Fibroblast of villous mesenchyme (primary cell): ENCODE results near the gene ARL16. TPM values are rescaled to one million over a fixed set of nuclear protein-coding genes. Genes with fewer than 3 reads are reported as not detected.

Experiments
- DNase-seq: peaks from one replicate; pipeline ENCODE4 v3.0.0-alpha.2; 2010; ENCODE audit warnings: low read depth
- H3K4me3 ChIP-seq: 2 replicates; pipeline ENCODE4 v1.5.1; 2011; ENCODE audit warnings: low read depth, mild to moderate bottlenecking, low read length
- total RNA-seq: library from RNA; depleted of rRNA; stranded (reverse); fragments of >200 nt; gene quantifications from 2 replicates; pipeline ENCODE4 v1.2.3, GENCODE V29; 2012
- TF ChIP-seq, protein P1 (sequence below): IDR thresholded peaks from 2 replicates; pipeline ENCODE4 v1.5.1; 2012; ENCODE audit warnings: low read depth, mild to moderate bottlenecking, low read length; ENCODE audit not compliant: insufficient read depth

The ARL16 gene
- total RNA-seq, 1 donor, result 22.9 TPM

GRCh38 chr17:81652906-81653771, 30.5 kb downstream of the ARL16 start:
- DNase-seq, result no peak
- no peak overlapping the region for H3K4me3 ChIP-seq
- TF ChIP-seq, protein P1, sequence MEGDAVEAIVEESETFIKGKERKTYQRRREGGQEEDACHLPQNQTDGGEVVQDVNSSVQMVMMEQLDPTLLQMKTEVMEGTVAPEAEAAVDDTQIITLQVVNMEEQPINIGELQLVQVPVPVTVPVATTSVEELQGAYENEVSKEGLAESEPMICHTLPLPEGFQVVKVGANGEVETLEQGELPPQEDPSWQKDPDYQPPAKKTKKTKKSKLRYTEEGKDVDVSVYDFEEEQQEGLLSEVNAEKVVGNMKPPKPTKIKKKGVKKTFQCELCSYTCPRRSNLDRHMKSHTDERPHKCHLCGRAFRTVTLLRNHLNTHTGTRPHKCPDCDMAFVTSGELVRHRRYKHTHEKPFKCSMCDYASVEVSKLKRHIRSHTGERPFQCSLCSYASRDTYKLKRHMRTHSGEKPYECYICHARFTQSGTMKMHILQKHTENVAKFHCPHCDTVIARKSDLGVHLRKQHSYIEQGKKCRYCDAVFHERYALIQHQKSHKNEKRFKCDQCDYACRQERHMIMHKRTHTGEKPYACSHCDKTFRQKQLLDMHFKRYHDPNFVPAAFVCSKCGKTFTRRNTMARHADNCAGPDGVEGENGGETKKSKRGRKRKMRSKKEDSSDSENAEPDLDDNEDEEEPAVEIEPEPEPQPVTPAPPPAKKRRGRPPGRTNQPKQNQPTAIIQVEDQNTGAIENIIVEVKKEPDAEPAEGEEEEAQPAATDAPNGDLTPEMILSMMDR, result no peak

DNA sequence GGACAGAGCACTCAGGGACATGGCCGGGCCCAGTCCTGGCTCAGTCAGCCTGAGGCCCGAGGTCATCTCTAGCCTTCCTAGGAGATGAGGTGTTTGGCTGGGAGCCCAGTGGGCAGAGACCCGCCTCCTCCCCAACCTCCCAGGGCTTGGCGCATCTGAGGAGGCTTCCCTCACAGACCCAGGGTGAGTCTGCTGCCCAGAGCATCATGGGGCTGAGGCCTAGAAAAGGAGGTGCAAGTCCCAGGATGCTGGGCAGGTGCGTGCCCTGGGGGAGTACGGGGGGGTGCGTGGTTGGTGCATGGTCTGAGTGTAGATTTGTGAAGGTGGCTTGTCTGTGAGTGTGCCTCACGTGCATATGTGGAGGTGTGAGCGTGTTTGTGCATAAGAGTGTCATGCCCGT, 31.9 kb downstream of the ARL16 start:
- TF ChIP-seq, protein P1, result no peak
- peak; percentile 75 for DNase-seq

DNA sequence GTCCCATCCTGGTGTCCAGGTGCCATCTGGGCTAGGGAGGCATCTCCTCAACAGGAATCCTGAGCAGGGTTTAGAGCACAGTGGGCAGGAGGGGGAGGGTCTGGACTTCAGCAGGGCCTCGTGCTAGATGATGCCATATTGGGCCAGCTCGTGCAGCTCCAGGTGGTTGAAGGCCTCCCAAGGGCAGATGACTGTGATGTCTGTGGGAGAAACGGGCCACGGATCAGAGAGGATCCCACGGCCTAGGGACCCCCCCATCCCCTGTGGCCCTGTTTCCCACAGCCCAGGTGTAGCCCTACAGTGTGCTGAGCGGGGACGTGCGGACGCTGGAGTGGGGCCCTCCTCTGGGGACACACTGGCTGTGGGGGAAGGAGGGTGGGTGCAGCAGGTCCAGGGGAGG, 32.6 kb downstream of the ARL16 start:
- DNase-seq, result no peak
- H3K4me3 ChIP-seq, result no peak overlapping the region
- TF ChIP-seq, protein P1, result no peak

More for the DNA sequence above, 31.9 kb downstream of the ARL16 start:
- H3K4me3 ChIP-seq, result no peak overlapping the region

DNA sequence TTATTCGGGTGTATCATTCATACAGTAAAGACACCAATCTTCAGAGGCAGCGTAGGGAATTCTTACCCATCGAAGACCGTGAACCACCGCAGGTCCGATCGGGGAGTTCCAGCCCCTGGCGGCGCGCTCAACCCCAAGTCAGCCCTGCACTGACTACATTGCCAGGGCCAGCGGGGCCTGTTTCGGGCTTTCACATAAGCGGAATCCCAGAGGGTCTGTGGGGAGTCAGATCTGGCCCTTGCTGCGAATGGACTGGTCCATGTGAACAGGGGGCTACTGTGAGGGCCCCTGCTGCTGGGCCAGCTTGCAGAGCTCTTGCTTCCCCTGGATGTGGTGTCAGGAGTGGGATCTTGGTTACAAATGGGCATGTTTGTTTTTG, 34.9 kb downstream of the ARL16 start:
- H3K4me3 ChIP-seq, result no peak overlapping the region
- no peak for DNase-seq
- TF ChIP-seq, protein P1, result no peak

DNA sequence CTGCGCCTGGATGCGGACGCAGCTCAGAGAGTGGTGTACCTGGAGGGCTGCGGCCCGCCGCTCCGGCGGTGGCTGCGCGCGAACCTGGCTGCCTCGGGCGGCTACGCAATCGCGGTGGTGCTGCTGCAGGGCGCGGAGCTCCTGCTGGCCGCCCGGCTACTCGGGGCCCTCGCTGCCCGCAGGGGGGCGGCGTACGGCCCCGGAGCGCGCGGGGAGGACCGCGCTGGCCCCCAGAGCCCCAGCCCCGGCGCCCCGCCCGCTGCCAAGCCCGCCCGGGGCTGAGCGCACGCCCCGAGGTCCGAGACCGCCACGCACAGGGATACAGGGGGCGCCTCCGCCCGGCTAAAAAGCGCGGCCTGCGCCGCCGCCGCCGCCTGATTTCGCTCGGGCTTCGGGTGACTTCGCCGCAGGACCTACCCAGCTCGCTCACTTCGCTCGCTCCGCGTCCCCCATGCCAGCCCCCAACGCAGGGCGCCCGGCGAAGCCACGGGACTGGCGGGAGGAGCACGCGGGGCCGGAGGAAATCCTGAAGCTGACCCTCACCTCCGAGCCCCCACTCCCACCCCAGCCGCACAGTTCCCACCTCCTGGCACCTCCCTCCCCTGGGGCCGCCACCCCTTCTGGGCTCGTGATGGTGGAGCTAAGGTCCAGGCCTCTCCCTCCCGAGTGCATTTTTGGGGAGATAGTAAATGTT, 35.4 kb downstream of the ARL16 start:
- H3K4me3 ChIP-seq, result no peak overlapping the region
- TF ChIP-seq, protein P1, result no peak
- DNase-seq, result no peak

DNA sequence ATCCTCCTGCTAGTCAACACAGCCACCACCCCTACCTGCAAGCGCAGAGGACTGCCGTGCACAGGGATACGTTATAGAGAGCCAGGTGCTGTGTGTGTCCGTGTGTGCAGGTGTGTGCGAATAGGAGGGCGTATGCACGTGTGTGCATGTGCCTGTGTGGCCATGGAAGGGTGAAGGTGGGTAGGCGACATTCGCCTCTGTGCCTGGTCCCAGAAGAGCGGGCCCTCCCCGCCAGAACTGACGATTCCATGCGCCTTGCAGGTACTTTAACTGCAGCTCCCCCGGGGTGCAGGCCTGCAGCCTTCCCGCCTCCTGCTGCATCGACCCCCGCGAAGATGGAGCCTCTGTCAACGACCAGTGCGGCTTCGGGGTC, 36.0 kb downstream of the ARL16 start:
- TF ChIP-seq, protein P1, result no peak
- no peak for DNase-seq

More for the DNA sequence above, 36.0 kb downstream of the ARL16 start:
- H3K4me3 ChIP-seq, result no peak overlapping the region
